Measurements from ENCODE around the gene KRTAP10-5. TPM values are rescaled to one million over a fixed set of nuclear protein-coding genes. Genes with fewer than 3 reads are reported as not detected.
A peak's percentile ranks its signal among the peaks of the same experiment; 100 is the strongest.

Gene KRTAP10-5
- total and polyA plus RNA-seq, 9 of the 15 experiments (the other 6 are each of a cell fraction or from before 2014, with no cell fraction given), result not detected

DNA sequence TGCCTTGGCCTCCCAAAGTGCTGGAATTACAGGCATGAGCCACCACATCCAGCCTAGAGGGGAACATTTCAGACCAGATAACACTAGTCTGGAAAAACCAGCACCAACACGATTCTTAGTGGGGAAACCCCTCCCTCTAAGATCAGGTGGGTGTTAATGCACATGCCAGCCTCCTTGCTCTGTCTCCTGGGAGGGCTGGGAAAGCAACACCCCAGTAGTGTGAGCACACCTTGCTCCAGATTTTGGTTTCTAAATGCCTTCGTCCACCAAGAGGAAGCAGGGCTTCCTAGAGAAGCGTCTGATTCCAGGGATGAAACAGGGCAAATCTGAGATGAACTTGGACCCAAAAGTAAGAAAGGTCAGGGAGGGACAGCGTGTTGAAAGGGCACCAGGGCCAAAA lies 9.1 kb downstream of the KRTAP10-5 start:
- intact Hi-C loops (cut with micrococcal nuclease) (no loop called here), in situ Hi-C loops (cut with MboI) (no loop called here)
- DNase-seq (ENCODE audit: extremely low read depth in 1 of 4, low spot score in 3 of 4), result no peak
- Histone ChIP-seq H3K9ac (ENCODE audit: insufficient read depth in 1 of 2, low read depth in 2 of 2, low read length in 2 of 2) (no peak overlapping the region), H3K36me3 (ENCODE audit: control insufficient read depth, insufficient read depth, low read length) (no peaks in the 10 kb centered on the region), H3K79me2 (ENCODE audit: control insufficient read depth, insufficient read depth, low read length) (no peaks in the 10 kb centered on the region), H3K4me1 (replicated peaks in 1 of 2; ENCODE audit: control insufficient read depth in 2 of 2, insufficient read depth in 2 of 2, low read length in 2 of 2) (peaks cover 0 to 24% of the 10 kb centered on the region in 2 experiments; a peak in 1 of 5 replicates), H3K4me3 (no peak overlapping the region), H3K27ac (ENCODE audit: extremely low read depth, low read depth, low read length) (no peak overlapping the region), H3K9me1 (ENCODE audit: control insufficient read depth, insufficient read depth, low read length) (no peaks in the 10 kb centered on the region), H4K20me1 (replicated peaks; ENCODE audit: control insufficient read depth, insufficient read depth, low read length) (no peaks in the 10 kb centered on the region), H2AFZ (ENCODE audit: low read depth, low read length) (no peak overlapping the region), H3K4me2 (ENCODE audit: insufficient read depth, low read length) (no peak overlapping the region), H3K27me3 (ENCODE audit: control insufficient read depth in 2 of 2, insufficient read depth in 2 of 2, low read length in 2 of 2) (peaks cover 20 to 56% of the 10 kb centered on the region in 2 experiments; a peak in 4 of 5 replicates), H3K9me3 (replicated peaks; ENCODE audit: control insufficient read depth, insufficient read depth, low read depth, low read length) (no peaks in the 10 kb centered on the region)
- FAIRE-seq, result no peak
- ATAC-seq, result no peak
- WGBS (ENCODE audit: insufficient coverage, low coverage, missing lambda C conversion rate), result 0% methylated on average over 4 of the region's 4 CpGs
- TF ChIP-seq, protein P1, sequence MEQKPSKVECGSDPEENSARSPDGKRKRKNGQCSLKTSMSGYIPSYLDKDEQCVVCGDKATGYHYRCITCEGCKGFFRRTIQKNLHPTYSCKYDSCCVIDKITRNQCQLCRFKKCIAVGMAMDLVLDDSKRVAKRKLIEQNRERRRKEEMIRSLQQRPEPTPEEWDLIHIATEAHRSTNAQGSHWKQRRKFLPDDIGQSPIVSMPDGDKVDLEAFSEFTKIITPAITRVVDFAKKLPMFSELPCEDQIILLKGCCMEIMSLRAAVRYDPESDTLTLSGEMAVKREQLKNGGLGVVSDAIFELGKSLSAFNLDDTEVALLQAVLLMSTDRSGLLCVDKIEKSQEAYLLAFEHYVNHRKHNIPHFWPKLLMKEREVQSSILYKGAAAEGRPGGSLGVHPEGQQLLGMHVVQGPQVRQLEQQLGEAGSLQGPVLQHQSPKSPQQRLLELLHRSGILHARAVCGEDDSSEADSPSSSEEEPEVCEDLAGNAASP (IDR thresholded peaks at IDR 0.05), result no peak
- peak; percentile 35; the same call in 1 of the 2 replicates for TF ChIP-seq ZNF121 (CRISPR knock-in tag; conservative IDR thresholded peaks at IDR 0.05)
- no TSS peak for BruUV-seq (replicated peaks)
- ChIA-PET CTCF (ENCODE audit: low intra/inter-chr PET ratio) (no interaction called here), POLR2A (no interaction called here)

- Histone ChIP-seq H3K9me1 (ENCODE audit: control insufficient read depth, insufficient read depth, low read length) (no peaks in the 10 kb centered on the region), H3K27ac (ENCODE audit: extremely low read depth, low read depth, low read length) (no peak overlapping the region), H3K9ac (ENCODE audit: insufficient read depth in 1 of 2, low read depth in 2 of 2, low read length in 2 of 2) (no peak overlapping the region), H3K4me3 (no peak overlapping the region), H3K79me2 (ENCODE audit: control insufficient read depth, insufficient read depth, low read length) (no peaks in the 10 kb centered on the region), H3K27me3 (ENCODE audit: control insufficient read depth in 2 of 2, insufficient read depth in 2 of 2, low read length in 2 of 2) (peaks cover 20 to 43% of the 10 kb centered on the region in 2 experiments; a peak in 3 of 5 replicates), H3K4me2 (ENCODE audit: insufficient read depth, low read length) (no peak overlapping the region), H3K4me1 (replicated peaks in 1 of 2; ENCODE audit: control insufficient read depth in 2 of 2, insufficient read depth in 2 of 2, low read length in 2 of 2) (peaks cover 0 to 24% of the 10 kb centered on the region in 2 experiments; a peak in 1 of 5 replicates), H3K36me3 (ENCODE audit: control insufficient read depth, insufficient read depth, low read length) (no peaks in the 10 kb centered on the region), H2AFZ (ENCODE audit: low read depth, low read length) (no peak overlapping the region), H4K20me1 (replicated peaks; ENCODE audit: control insufficient read depth, insufficient read depth, low read length) (no peaks in the 10 kb centered on the region), H3K9me3 (replicated peaks; ENCODE audit: control insufficient read depth, insufficient read depth, low read depth, low read length) (no peaks in the 10 kb centered on the region)
- ATAC-seq, result no peak
- POLR2A ChIA-PET, result no interaction called here
- CTCF ChIA-PET (ENCODE audit: low intra/inter-chr PET ratio), result no interaction called here
- no peak for TF ChIP-seq CEBPZ (IDR thresholded peaks at IDR 0.05; ENCODE audit: borderline replicate concordance, low read depth, low read length)
- no peak for TF ChIP-seq ZNF561 (CRISPR knock-in tag; conservative IDR thresholded peaks at IDR 0.05)
- no peak for TF ChIP-seq ZNF316 (IDR thresholded peaks at IDR 0.05)
- no peak for TF ChIP-seq FOXM1 (IDR thresholded peaks at IDR 0.05; ENCODE audit: low read depth)
- TF ChIP-seq FOXM1 (CRISPR knock-in tag; IDR thresholded peaks at IDR 0.05; ENCODE audit: low read depth), result no peak
- no peak for TF ChIP-seq FIP1L1 (IDR thresholded peaks at IDR 0.05; ENCODE audit: low read depth, low read length, poor library complexity, severe bottlenecking)
- no peak for TF ChIP-seq HNRNPUL1 (IDR thresholded peaks at IDR 0.05; ENCODE audit: low read length)
- no peak for TF ChIP-seq HIVEP1 (CRISPR knock-in tag; IDR thresholded peaks at IDR 0.05)
- in situ Hi-C loops (cut with MboI), result no loop called here
- DNase-seq (ENCODE audit: extremely low read depth in 1 of 4, low spot score in 3 of 4), result no peak
- 3% methylated on average over 11 of the region's 12 CpGs for WGBS (ENCODE audit: insufficient coverage, low coverage, missing lambda C conversion rate)
- intact Hi-C loops (cut with micrococcal nuclease), result no loop called here
- no TSS peak for BruUV-seq (replicated peaks)
- FAIRE-seq, result no peak
These were observed 10.4 kb downstream of the KRTAP10-5 start for GRCh38 chr21:44569861-44570517.
